HepG2 (cell line): ENCODE measurements around the gene TULP4. TPM values are rescaled to one million over a fixed set of nuclear protein-coding genes. Genes with fewer than 3 reads are reported as not detected.

Source experiments
- ATAC-seq: fragments of 200-7000 bp; cut with Tn5 transposase; 3 replicates; pipeline ENCODE4 v1.9.1; 2020; ENCODE audit warnings: mild to moderate bottlenecking, moderate library complexity
- BruUV-seq: library from RNA; stranded (reverse); fragments of 400-500 nt; replicated peaks from 2 replicates; lab custom pipeline; 2021; lab: Mats Ljungman, UMichigan
- CTCF ChIA-PET: fragments of 300-600 bp; formaldehyde crosslinking; extraction: SDS; loops from one replicate; lab custom pipeline; 2021; ENCODE audit warnings: low total read pairs, inconsistent platforms, low intra/inter-chr PET ratio; lab: Yijun Ruan, JAX
- POLR2A ChIA-PET: fragments of 350-600 bp; sonication (Branson Sonifier 250); formaldehyde crosslinking; loops from one replicate; lab custom pipeline; 2020; ENCODE audit warnings: antibody characterized with exemption, inconsistent platforms; lab: Yijun Ruan, JAX
- DNase-seq: peaks from one replicate; pipeline ENCODE4 v3.0.0-alpha.2; 2015; ENCODE audit warnings: low spot score
- FAIRE-seq: peaks from 3 replicates; lab custom pipeline; 2011; peaks lifted over from hg19 to GRCh38; lab: Jason Lieb, UNC
- H2AFZ ChIP-seq: one replicate; pipeline ENCODE4 v1.6.1; 2011; ENCODE audit warnings: low read length, inconsistent platforms
- H3K27ac ChIP-seq: fragments of 300-600 bp; 3 replicates; pipeline ENCODE4 v1.8.0; 2011; ENCODE audit warnings: mixed run types, mild to moderate bottlenecking, mixed read lengths, low read length, inconsistent platforms; ENCODE audit not compliant: insufficient read depth; ENCODE audit errors: extremely low read length
- H3K27me3 ChIP-seq, 2 experiments: fragments of 200-600 bp in 1 of 2; 2 replicates in 1 of 2; 3 replicates in 1 of 2; pipeline versions ENCODE4 v1.6.0 to v1.8.0; 2011; ENCODE audit warnings: low read length in 2 of 2, mild to moderate bottlenecking in 2 of 2, moderate library complexity in 2 of 2, inconsistent platforms in 1 of 2; ENCODE audit not compliant: insufficient read depth in 2 of 2, control insufficient read depth in 1 of 2
- H3K36me3 ChIP-seq, 2 experiments: fragments of 200-600 bp in 1 of 2; replicated peaks in 1 of 2; 2 replicates in 1 of 2; 3 replicates in 1 of 2; pipeline versions ENCODE4 v1.5.1 to v1.8.0; 2011; ENCODE audit warnings: low read length in 2 of 2, inconsistent platforms in 1 of 2; ENCODE audit not compliant: insufficient read depth in 2 of 2, control insufficient read depth in 1 of 2
- H3K4me1 ChIP-seq: 2 replicates; pipeline ENCODE4 v1.5.1; 2012; ENCODE audit warnings: low read length, inconsistent platforms; ENCODE audit not compliant: insufficient read depth
- H3K4me2 ChIP-seq: 2 replicates; pipeline ENCODE4 v1.6.0; 2011; ENCODE audit warnings: low read depth, low read length, inconsistent platforms
- H3K4me3 ChIP-seq, 3 experiments: fragments of 200-600 bp in 1 of 3; sonication (generic), shearing (Covaris generic) in 1 of 3; replicated peaks in 1 of 3; 2 replicates each; pipeline ENCODE4 v1.5.1; 2011 to 2016; ENCODE audit warnings: low read length in 3 of 3, inconsistent platforms in 2 of 3, low read depth in 2 of 3, mild to moderate bottlenecking in 2 of 3, control low read depth in 1 of 3, mixed read lengths in 1 of 3; ENCODE audit not compliant: insufficient read depth in 1 of 3
- H3K79me2 ChIP-seq: one replicate; pipeline ENCODE4 v1.6.1; 2011; ENCODE audit warnings: low read length, inconsistent platforms; ENCODE audit not compliant: insufficient read depth
- H3K9ac ChIP-seq: 2 replicates; pipeline ENCODE4 v1.6.0; 2011; ENCODE audit warnings: mild to moderate bottlenecking, low read depth, low read length, inconsistent platforms; ENCODE audit not compliant: insufficient read depth
- H3K9me3 ChIP-seq: 2 replicates; pipeline ENCODE4 v1.5.1; 2012; ENCODE audit warnings: mild to moderate bottlenecking, low read length
- H4K20me1 ChIP-seq: 2 replicates; pipeline ENCODE4 v1.6.0; 2011; ENCODE audit warnings: inconsistent platforms, mild to moderate bottlenecking, low read length, moderate library complexity; ENCODE audit not compliant: insufficient read depth
- ATF7 ChIP-seq, 2 experiments: fragments of 450-650 bp in 1 of 2; sonication (generic) in 1 of 2; formaldehyde crosslinking in 1 of 2; IDR thresholded peaks; 2 replicates each; pipeline versions ENCODE4 v1.4.0 to v1.6.1; 2016 to 2020; ENCODE audit warnings: antibody characterized with exemption in 1 of 2, mild to moderate bottlenecking in 1 of 2, missing genetic modification reagents in 1 of 2
- CHD4 ChIP-seq: fragments of 200-600 bp; sonication (generic); IDR thresholded peaks from 2 replicates; pipeline ENCODE4 v1.7.0; 2017; ENCODE audit warnings: mild to moderate bottlenecking, low read length, borderline replicate concordance
- DDIT3 ChIP-seq: sonication (generic); formaldehyde crosslinking; IDR thresholded peaks from 2 replicates; pipeline ENCODE4 v1.4.0; 2020; ENCODE audit warnings: mild to moderate bottlenecking, missing genetic modification reagents
- IKZF4 ChIP-seq: sonication (generic); formaldehyde crosslinking; IDR thresholded peaks from 2 replicates; pipeline ENCODE4 v1.5.1; 2020; ENCODE audit warnings: borderline replicate concordance, mild to moderate bottlenecking, low read depth, missing genetic modification reagents; ENCODE audit errors: not compliant biosample characterization
- STAG1 ChIP-seq: sonication (generic); formaldehyde crosslinking; IDR thresholded peaks from 2 replicates; pipeline ENCODE4 v1.4.0; 2020; ENCODE audit warnings: missing genetic modification reagents
- STAT6 ChIP-seq: sonication (generic); formaldehyde crosslinking; IDR thresholded peaks from 2 replicates; pipeline ENCODE4 v1.4.0; 2020; ENCODE audit warnings: missing genetic modification reagents, mild to moderate bottlenecking, borderline replicate concordance
- SUZ12 ChIP-seq: fragments of 150-350 bp; IDR thresholded peaks from 2 replicates; pipeline ENCODE4 v1.6.1; 2014; ENCODE audit warnings: low read depth, low read length
- TAF15 ChIP-seq: fragments of 200-400 bp; formaldehyde crosslinking; IDR thresholded peaks from one replicate; pipeline ENCODE4 v1.6.1; 2018; ENCODE audit warnings: mild to moderate bottlenecking, low read depth, low read length; ENCODE audit not compliant: poor library complexity, severe bottlenecking
- ZBTB1 ChIP-seq: sonication (generic); formaldehyde crosslinking; IDR thresholded peaks from 2 replicates; pipeline ENCODE4 v1.4.0; 2020; ENCODE audit warnings: missing genetic modification reagents, borderline replicate concordance
- ZBTB37 ChIP-seq: sonication (generic); formaldehyde crosslinking; IDR thresholded peaks from 2 replicates; pipeline ENCODE4 v1.4.0; 2020; ENCODE audit warnings: mild to moderate bottlenecking, missing genetic modification reagents
- ZBTB7A ChIP-seq: sonication (generic); formaldehyde crosslinking; IDR thresholded peaks from 2 replicates; pipeline ENCODE4 v1.8.0; 2022; ENCODE audit warnings: mild to moderate bottlenecking, missing genetic modification reagents
- ZNF337 ChIP-seq: sonication (generic); formaldehyde crosslinking; IDR thresholded peaks from 2 replicates; pipeline ENCODE4 v1.5.1; 2020; ENCODE audit warnings: missing genetic modification reagents, low read depth, mild to moderate bottlenecking, borderline replicate concordance
- ZNF609 ChIP-seq: sonication (generic); formaldehyde crosslinking; IDR thresholded peaks from 2 replicates; pipeline ENCODE4 v1.4.0; 2020; ENCODE audit warnings: mild to moderate bottlenecking, missing genetic modification reagents, borderline replicate concordance
- ZNF780A ChIP-seq: sonication (generic); formaldehyde crosslinking; IDR thresholded peaks from 2 replicates; pipeline ENCODE4 v1.8.0; 2022; ENCODE audit warnings: mild to moderate bottlenecking, missing genetic modification reagents, moderate library complexity
- WGBS: methylation state at CpG from one replicate; pipeline ENCODE4 v1.1.6; 2017; ENCODE audit warnings: low lambda C conversion rate; 5-methylcytosine and 5-hydroxymethylcytosine counted together
- in situ Hi-C: cut with HindIII; loops from 2 replicates; pipeline ENCODE4 v1.10.0; 2017; ENCODE audit warnings: low pct_unique_long_range_greater_than_20kb; ENCODE audit not compliant: extremely low pct_ligation_motif_present
- intact Hi-C: fragments of 100-400 bp; cut with micrococcal nuclease; formaldehyde crosslinking; loops from one replicate; pipeline ENCODE4 v1.10.0; 2022; ENCODE audit not compliant: unreplicated experiment
- polyA plus RNA-seq, 8 experiments: library from polyadenylated mRNA; depleted of rRNA in 3 of 8; stranded (reverse) in 7 of 8; unstranded in 1 of 8; fragments of >200 nt; fragmentation: Illumina TruSeq in 4 of 8; extraction: Trizol in 4 of 8; gene quantifications; 2 replicates each; pipeline versions ENCODE4 v1.2.1 to v1.2.3, GENCODE V29; 2011 to 2016; ENCODE audit warnings: low read depth in 4 of 8, missing spikeins in 1 of 8, mixed read lengths in 1 of 8; ENCODE audit not compliant: insufficient read depth in 1 of 8
- total RNA-seq, 5 experiments: library from RNA; depleted of rRNA; stranded (reverse); fragments of >200 nt; fragmentation: Illumina TruSeq; extraction: Trizol; gene quantifications; 2 replicates each; pipeline ENCODE4 v1.2.3, GENCODE V29; 2016; ENCODE audit warnings: low read depth in 1 of 5

Gene TULP4
- total and polyA plus RNA-seq, 2 of the 13 experiments (the other 11 are each of a cell fraction or from before 2014, with no cell fraction given), result 21.1 to 122 TPM

GRCh38 chr6:158381214-158381613 lies 68.9 kb downstream of the TULP4 start:
- no peak for ATAC-seq
- H2AFZ ChIP-seq, result no peak overlapping the region
- CTCF ChIA-PET, result no interaction called here
- in situ Hi-C loops (no loop called here), intact Hi-C loops (loop anchor here (10.0 kb wide), 1 partner anchor 56 kb away; no protein-coding TSS in a partner anchor)
- no TSS peak for BruUV-seq
- peaks cover 0 to 13% of the 10 kb centered on the region in 2 experiments; a peak in 3 of 5 replicates for H3K36me3 ChIP-seq
- H3K4me2 ChIP-seq, result no peak overlapping the region
- H3K27me3 ChIP-seq, result no peaks in the 10 kb centered on the region
- peaks cover 18% of the 10 kb centered on the region for H3K79me2 ChIP-seq
- no peak for DNase-seq
- no peak overlapping the region for H3K27ac ChIP-seq
- 0 out of 2 replicates have a peak, but pooled peaks cover 3% of the 10 kb centered on the region for H4K20me1 ChIP-seq
- peaks cover 11% of the 10 kb centered on the region; the same call in 1 of the 2 replicates for H3K4me1 ChIP-seq
- H3K4me3 ChIP-seq, result no peak overlapping the region
- WGBS, result 97% methylated on average over 2 of the region's 2 CpGs
- no peak for FAIRE-seq
- H3K9ac ChIP-seq, result no peak overlapping the region
- H3K9me3 ChIP-seq, result no peaks in the 10 kb centered on the region
- POLR2A ChIA-PET, result no interaction called here
- TF ChIP-seq TAF15 (no peak), ATF7 (IDR thresholded peaks at IDR 0.05) (no peak), ATF7 (CRISPR knock-in tag; IDR thresholded peaks at IDR 0.05) (no peak), STAT6 (CRISPR knock-in tag) (no peak), IKZF4 (CRISPR knock-in tag) (no peak), ZBTB37 (CRISPR knock-in tag) (no peak), ZNF609 (CRISPR knock-in tag) (no peak), ZBTB1 (no peak), SUZ12 (no peak), STAG1 (no peak), DDIT3 (CRISPR knock-in tag) (no peak), CHD4 (no peak), ZNF337 (CRISPR knock-in tag) (no peak), ZBTB7A (CRISPR knock-in tag) (no peak), ZNF780A (CRISPR knock-in tag) (no peak)
